HG03342 (cell line): ENCODE data around the gene SLC16A13.
"Not testable (repeated sequence)": the region's sequence is repeated elsewhere in the genome, so short reads cannot be mapped to it uniquely, and the experiment has no call there.

ENCODE experiments used
- ATAC-seq: cut with Tn5 transposase; IDR thresholded peaks from one replicate; pipeline ENCODE4 v1.9.1; 2021; ENCODE audit warnings: mild to moderate bottlenecking, moderate library complexity; ENCODE audit not compliant: unreplicated experiment

The SLC16A13 gene

GRCh38 chr17:7058831-7059447 lies 23.1 kb downstream of the SLC16A13 start:
- ATAC-seq, result no peak

- ATAC-seq, result no peak
These were observed 24.5 kb downstream of the SLC16A13 start for GRCh38 chr17:7060165-7060891.

- ATAC-seq, result no peak
These were observed 27.8 kb downstream of the SLC16A13 start for GRCh38 chr17:7063518-7064094.

- ATAC-seq, result no peak
These were observed 28.4 kb downstream of the SLC16A13 start for GRCh38 chr17:7064261-7064660.

GRCh38 chr17:7067198-7067597 lies 31.4 kb downstream of the SLC16A13 start:
- ATAC-seq, result no peak

- no peak for ATAC-seq
These were observed 32.5 kb downstream of the SLC16A13 start for GRCh38 chr17:7068268-7068667.

GRCh38 chr17:7070712-7071111 lies 34.9 kb downstream of the SLC16A13 start:
- no peak for ATAC-seq

GRCh38 chr17:7072406-7072805 lies 36.6 kb downstream of the SLC16A13 start:
- ATAC-seq, result no peak

GRCh38 chr17:7074931-7075330 lies 39.1 kb downstream of the SLC16A13 start:
- ATAC-seq, result no peak

GRCh38 chr17:7077911-7078546 lies 42.2 kb downstream of the SLC16A13 start:
- ATAC-seq, result no peak

- no peak for ATAC-seq
These were observed 42.9 kb downstream of the SLC16A13 start for GRCh38 chr17:7078711-7079110.

GRCh38 chr17:7079581-7080455 lies 44.0 kb downstream of the SLC16A13 start, which contains the start of gene CLEC10A:
Gene CLEC10A (minus strand): TSS chr17:7080251. CDS start chr17:7078812, 1,439 bp downstream.
- no peak for ATAC-seq

- ATAC-seq, result no peak
These were observed 44.7 kb downstream of the SLC16A13 start for GRCh38 chr17:7080456-7081041.

- ATAC-seq, result no peak
These were observed 45.7 kb downstream of the SLC16A13 start for GRCh38 chr17:7081341-7082062.

GRCh38 chr17:7083592-7083991 lies 47.8 kb downstream of the SLC16A13 start:
- ATAC-seq, result no peak

- ATAC-seq, result no peak
These were observed 48.3 kb downstream of the SLC16A13 start for GRCh38 chr17:7084088-7084487.

GRCh38 chr17:7088442-7088841 lies 52.6 kb downstream of the SLC16A13 start:
- not testable (repeated sequence) for ATAC-seq

- not testable (repeated sequence) for ATAC-seq
These were observed 53.8 kb downstream of the SLC16A13 start for GRCh38 chr17:7089570-7089969.
